ENCODE data around the gene ATXN3L. TPM values are rescaled to one million over a fixed set of nuclear protein-coding genes. Genes with fewer than 3 reads are reported as not detected.

ATXN3L gene
- total RNA-seq, 1 donor from 2014 or later, result not detected

GRCh38 chrX:13364230-13364857 lies 44.5 kb upstream of the ATXN3L start:
- Histone ChIP-seq H3K36me3 (ENCODE audit: control insufficient read depth, insufficient read depth, low read length) (no peaks in the 10 kb centered on the region), H3K27me3 (ENCODE audit: control insufficient read depth, insufficient read depth, low read length) (peaks cover 2% of the 10 kb centered on the region), H3K4me3 (ENCODE audit: low read depth, low read length) (no peak overlapping the region)
- DNase-seq (ENCODE audit: low read depth), result no peak
- TF ChIP-seq CTCF (IDR thresholded peaks at IDR 0.05; ENCODE audit: insufficient read depth, low read length, poor library complexity, severe bottlenecking), result no peak

GRCh38 chrX:13360146-13360545 lies 40.3 kb upstream of the ATXN3L start:
- H3K4me3 ChIP-seq (ENCODE audit: low read depth, low read length), result no peak overlapping the region
- no peaks in the 10 kb centered on the region for H3K27me3 ChIP-seq (ENCODE audit: control insufficient read depth, insufficient read depth, low read length)
- no peak for DNase-seq (ENCODE audit: low read depth)
- no peak for TF ChIP-seq CTCF (IDR thresholded peaks at IDR 0.05; ENCODE audit: insufficient read depth, low read length, poor library complexity, severe bottlenecking)
- H3K36me3 ChIP-seq (ENCODE audit: control insufficient read depth, insufficient read depth, low read length), result no peaks in the 10 kb centered on the region

- no peak for TF ChIP-seq CTCF (IDR thresholded peaks at IDR 0.05; ENCODE audit: insufficient read depth, low read length, poor library complexity, severe bottlenecking)
- no peak for DNase-seq (ENCODE audit: low read depth)
- no peaks in the 10 kb centered on the region for H3K27me3 ChIP-seq (ENCODE audit: control insufficient read depth, insufficient read depth, low read length)
- H3K4me3 ChIP-seq (ENCODE audit: low read depth, low read length), result no peak overlapping the region
- H3K36me3 ChIP-seq (ENCODE audit: control insufficient read depth, insufficient read depth, low read length), result no peaks in the 10 kb centered on the region
Observed at GRCh38 chrX:13357925-13358324, 38.1 kb upstream of the ATXN3L start.

- no peak for DNase-seq (ENCODE audit: low read depth)
- no peak for TF ChIP-seq CTCF (IDR thresholded peaks at IDR 0.05; ENCODE audit: insufficient read depth, low read length, poor library complexity, severe bottlenecking)
- no peaks in the 10 kb centered on the region for H3K36me3 ChIP-seq (ENCODE audit: control insufficient read depth, insufficient read depth, low read length)
- H3K27me3 ChIP-seq (ENCODE audit: control insufficient read depth, insufficient read depth, low read length), result no peaks in the 10 kb centered on the region
- no peak overlapping the region for H3K4me3 ChIP-seq (ENCODE audit: low read depth, low read length)
Observed at GRCh38 chrX:13346646-13347045, 26.8 kb upstream of the ATXN3L start.

GRCh38 chrX:13345438-13345837 lies 25.6 kb upstream of the ATXN3L start:
- H3K27me3 ChIP-seq (ENCODE audit: control insufficient read depth, insufficient read depth, low read length), result no peaks in the 10 kb centered on the region
- no peak for DNase-seq (ENCODE audit: low read depth)
- no peak overlapping the region for H3K4me3 ChIP-seq (ENCODE audit: low read depth, low read length)
- H3K36me3 ChIP-seq (ENCODE audit: control insufficient read depth, insufficient read depth, low read length), result no peaks in the 10 kb centered on the region
- no peak for TF ChIP-seq CTCF (IDR thresholded peaks at IDR 0.05; ENCODE audit: insufficient read depth, low read length, poor library complexity, severe bottlenecking)

GRCh38 chrX:13345037-13345436 lies 25.2 kb upstream of the ATXN3L start:
- Histone ChIP-seq H3K4me3 (ENCODE audit: low read depth, low read length) (no peak overlapping the region), H3K27me3 (ENCODE audit: control insufficient read depth, insufficient read depth, low read length) (no peaks in the 10 kb centered on the region), H3K36me3 (ENCODE audit: control insufficient read depth, insufficient read depth, low read length) (no peaks in the 10 kb centered on the region)
- no peak for DNase-seq (ENCODE audit: low read depth)
- TF ChIP-seq CTCF (IDR thresholded peaks at IDR 0.05; ENCODE audit: insufficient read depth, low read length, poor library complexity, severe bottlenecking), result no peak

Data from kidney epithelial cell (primary cell).